ENCODE data around the gene PDIA5. TPM values are rescaled to one million over a fixed set of nuclear protein-coding genes. Genes with fewer than 3 reads are reported as not detected.
A peak's percentile ranks its signal among the peaks of the same experiment; 100 is the strongest.

PDIA5 gene
- total RNA-seq, 1 experiment from 2014 or later: 41.5 TPM

- Mint-ChIP-seq H3K9me3 (no peaks in the 10 kb centered on the region; the same call in 1 of the 2 replicates), H3K27ac (no peak overlapping the region), H3K4me1 (peaks cover 63% of the 10 kb centered on the region), H3K4me3 (no peak overlapping the region), H3K36me3 (peaks cover 3% of the 10 kb centered on the region; the same call in 1 of the 2 replicates), H3K27me3 (ENCODE audit: low read depth) (peaks cover 37% of the 10 kb centered on the region)
- ATAC-seq: no peak
- TF ChIP-seq ZNF671 (CRISPR knock-in tag; IDR thresholded peaks at IDR 0.05): no peak
- TF ChIP-seq ZSCAN18 (CRISPR knock-in tag; IDR thresholded peaks at IDR 0.05): no peak
- no peak for TF ChIP-seq E2F1 (CRISPR knock-in tag; IDR thresholded peaks at IDR 0.05)
- TF ChIP-seq ZNF317 (CRISPR knock-in tag; IDR thresholded peaks at IDR 0.05; ENCODE audit: borderline replicate concordance, low read depth): peak; percentile 81
- DNase-seq (ENCODE audit: low spot score): no peak
- POLR2A ChIA-PET: no interaction called here
- CTCF ChIA-PET: no interaction called here
Measured at GRCh38 chr3:123024056-123024455, 42.8 kb upstream of the PDIA5 start.

GRCh38 chr3:123025642-123026521, 40.9 kb upstream of the PDIA5 start:
- Mint-ChIP-seq H3K4me1 (peaks cover 57% of the 10 kb centered on the region), H3K4me3 (peak overlapping the region; percentile 89), H3K27me3 (ENCODE audit: low read depth) (peaks cover 49% of the 10 kb centered on the region), H3K27ac (no peak overlapping the region; the same call in 1 of the 2 replicates), H3K9me3 (no peaks in the 10 kb centered on the region; the same call in 1 of the 2 replicates), H3K36me3 (peaks cover 3% of the 10 kb centered on the region; the same call in 1 of the 2 replicates)
- TF ChIP-seq, protein P1, sequence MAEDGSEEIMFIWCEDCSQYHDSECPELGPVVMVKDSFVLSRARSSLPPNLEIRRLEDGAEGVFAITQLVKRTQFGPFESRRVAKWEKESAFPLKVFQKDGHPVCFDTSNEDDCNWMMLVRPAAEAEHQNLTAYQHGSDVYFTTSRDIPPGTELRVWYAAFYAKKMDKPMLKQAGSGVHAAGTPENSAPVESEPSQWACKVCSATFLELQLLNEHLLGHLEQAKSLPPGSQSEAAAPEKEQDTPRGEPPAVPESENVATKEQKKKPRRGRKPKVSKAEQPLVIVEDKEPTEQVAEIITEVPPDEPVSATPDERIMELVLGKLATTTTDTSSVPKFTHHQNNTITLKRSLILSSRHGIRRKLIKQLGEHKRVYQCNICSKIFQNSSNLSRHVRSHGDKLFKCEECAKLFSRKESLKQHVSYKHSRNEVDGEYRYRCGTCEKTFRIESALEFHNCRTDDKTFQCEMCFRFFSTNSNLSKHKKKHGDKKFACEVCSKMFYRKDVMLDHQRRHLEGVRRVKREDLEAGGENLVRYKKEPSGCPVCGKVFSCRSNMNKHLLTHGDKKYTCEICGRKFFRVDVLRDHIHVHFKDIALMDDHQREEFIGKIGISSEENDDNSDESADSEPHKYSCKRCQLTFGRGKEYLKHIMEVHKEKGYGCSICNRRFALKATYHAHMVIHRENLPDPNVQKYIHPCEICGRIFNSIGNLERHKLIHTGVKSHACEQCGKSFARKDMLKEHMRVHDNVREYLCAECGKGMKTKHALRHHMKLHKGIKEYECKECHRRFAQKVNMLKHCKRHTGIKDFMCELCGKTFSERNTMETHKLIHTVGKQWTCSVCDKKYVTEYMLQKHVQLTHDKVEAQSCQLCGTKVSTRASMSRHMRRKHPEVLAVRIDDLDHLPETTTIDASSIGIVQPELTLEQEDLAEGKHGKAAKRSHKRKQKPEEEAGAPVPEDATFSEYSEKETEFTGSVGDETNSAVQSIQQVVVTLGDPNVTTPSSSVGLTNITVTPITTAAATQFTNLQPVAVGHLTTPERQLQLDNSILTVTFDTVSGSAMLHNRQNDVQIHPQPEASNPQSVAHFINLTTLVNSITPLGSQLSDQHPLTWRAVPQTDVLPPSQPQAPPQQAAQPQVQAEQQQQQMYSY (CRISPR knock-in tag; IDR thresholded peaks at IDR 0.05): peak; percentile 98
- 0 out of 2 replicates have a peak, but pooled peaks have one; percentile 61 for TF ChIP-seq ZBTB43 (CRISPR knock-in tag; IDR thresholded peaks at IDR 0.05)
- TF ChIP-seq, protein P2, sequence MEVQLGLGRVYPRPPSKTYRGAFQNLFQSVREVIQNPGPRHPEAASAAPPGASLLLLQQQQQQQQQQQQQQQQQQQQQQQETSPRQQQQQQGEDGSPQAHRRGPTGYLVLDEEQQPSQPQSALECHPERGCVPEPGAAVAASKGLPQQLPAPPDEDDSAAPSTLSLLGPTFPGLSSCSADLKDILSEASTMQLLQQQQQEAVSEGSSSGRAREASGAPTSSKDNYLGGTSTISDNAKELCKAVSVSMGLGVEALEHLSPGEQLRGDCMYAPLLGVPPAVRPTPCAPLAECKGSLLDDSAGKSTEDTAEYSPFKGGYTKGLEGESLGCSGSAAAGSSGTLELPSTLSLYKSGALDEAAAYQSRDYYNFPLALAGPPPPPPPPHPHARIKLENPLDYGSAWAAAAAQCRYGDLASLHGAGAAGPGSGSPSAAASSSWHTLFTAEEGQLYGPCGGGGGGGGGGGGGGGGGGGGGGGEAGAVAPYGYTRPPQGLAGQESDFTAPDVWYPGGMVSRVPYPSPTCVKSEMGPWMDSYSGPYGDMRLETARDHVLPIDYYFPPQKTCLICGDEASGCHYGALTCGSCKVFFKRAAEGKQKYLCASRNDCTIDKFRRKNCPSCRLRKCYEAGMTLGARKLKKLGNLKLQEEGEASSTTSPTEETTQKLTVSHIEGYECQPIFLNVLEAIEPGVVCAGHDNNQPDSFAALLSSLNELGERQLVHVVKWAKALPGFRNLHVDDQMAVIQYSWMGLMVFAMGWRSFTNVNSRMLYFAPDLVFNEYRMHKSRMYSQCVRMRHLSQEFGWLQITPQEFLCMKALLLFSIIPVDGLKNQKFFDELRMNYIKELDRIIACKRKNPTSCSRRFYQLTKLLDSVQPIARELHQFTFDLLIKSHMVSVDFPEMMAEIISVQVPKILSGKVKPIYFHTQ (CRISPR knock-in tag; IDR thresholded peaks at IDR 0.05): no peak
- CTCF ChIA-PET: interaction anchor here (1.0 to 1.9 kb wide), 6 partner anchors 10 to 271 kb away, joined by 3 to 8 read pairs (median 4); no protein-coding TSS in a partner anchor
- DNase-seq (ENCODE audit: low spot score) (peak; percentile 79), ATAC-seq (peak; percentile 46)
- POLR2A ChIA-PET: interaction anchor here (1.0 kb wide), 1 partner anchor 19 kb away, joined by 3 read pairs; no protein-coding TSS in a partner anchor

Measured in WTC11 (cell line).